Neuronal stem cell (in vitro differentiated cells): Measurements from ENCODE around the gene TMA7.
A peak's percentile ranks its signal among the peaks of the same experiment; 100 is the strongest.

Experiments
- DNase-seq: peaks from one replicate; pipeline ENCODE4 v3.0.0-alpha.2; 2013; ENCODE audit warnings: low spot score
- H2AFZ ChIP-seq: one replicate; pipeline ENCODE4 v1.6.1; 2013; ENCODE audit warnings: mild to moderate bottlenecking, low read length, inconsistent platforms
- H2AK5ac ChIP-seq: 2 replicates; pipeline ENCODE4 v1.6.1; 2013; ENCODE audit warnings: low read depth, mild to moderate bottlenecking, inconsistent platforms, low read length, moderate library complexity, mixed read lengths
- H2BK120ac ChIP-seq: 2 replicates; pipeline ENCODE4 v1.6.1; 2013; ENCODE audit warnings: low read depth, mild to moderate bottlenecking, inconsistent platforms, low read length, moderate library complexity, mixed read lengths
- H2BK12ac ChIP-seq: one replicate; pipeline ENCODE4 v1.6.1; 2013; ENCODE audit warnings: low read length, inconsistent platforms
- H2BK15ac ChIP-seq: 2 replicates; pipeline ENCODE4 v1.6.1; 2013; ENCODE audit warnings: mild to moderate bottlenecking, low read length, inconsistent platforms, mixed read lengths
- H2BK5ac ChIP-seq: one replicate; pipeline ENCODE4 v1.6.1; 2013; ENCODE audit warnings: inconsistent platforms, mild to moderate bottlenecking, low read length, moderate library complexity
- H3K14ac ChIP-seq: one replicate; pipeline ENCODE4 v1.6.1; 2013; ENCODE audit warnings: low read length, inconsistent platforms
- H3K18ac ChIP-seq: 2 replicates; pipeline ENCODE4 v1.6.1; 2013; ENCODE audit warnings: low read length, inconsistent platforms
- H3K23ac ChIP-seq: 2 replicates; pipeline ENCODE4 v1.6.1; 2013; ENCODE audit warnings: low read depth, mild to moderate bottlenecking, mixed read lengths, low read length, inconsistent platforms; ENCODE audit not compliant: poor library complexity
- H3K27ac ChIP-seq: replicated peaks from 3 replicates; pipeline ENCODE4 v1.5.1; 2013; ENCODE audit warnings: low read length, inconsistent platforms
- H3K27me3 ChIP-seq, 3 experiments: 2 replicates each; pipeline ENCODE4 v1.6.1; 2013; ENCODE audit warnings: low read length in 3 of 3, mild to moderate bottlenecking in 2 of 3, inconsistent platforms in 1 of 3, low read depth in 1 of 3, mixed read lengths in 1 of 3, moderate library complexity in 1 of 3; ENCODE audit not compliant: control insufficient read depth in 3 of 3, insufficient read depth in 3 of 3
- H3K36me3 ChIP-seq, 2 donors: replicated peaks in 1 of 2; 2 replicates each; pipeline ENCODE4 v1.6.1; 2013; ENCODE audit warnings: low read length in 2 of 2; ENCODE audit not compliant: control insufficient read depth in 2 of 2, insufficient read depth in 2 of 2
- H3K4ac ChIP-seq: 2 replicates; pipeline ENCODE4 v1.6.1; 2013; ENCODE audit warnings: inconsistent platforms, mild to moderate bottlenecking, low read length, moderate library complexity
- H3K4me1 ChIP-seq, 2 donors: 1 replicate in 1 of 2; 2 replicates in 1 of 2; pipeline ENCODE4 v1.6.1; 2013; ENCODE audit warnings: low read length in 2 of 2, low read depth in 1 of 2; ENCODE audit not compliant: control insufficient read depth in 2 of 2, insufficient read depth in 1 of 2
- H3K4me2 ChIP-seq: one replicate; pipeline ENCODE4 v1.6.1; 2013; ENCODE audit warnings: mild to moderate bottlenecking, low read length, inconsistent platforms; ENCODE audit not compliant: insufficient read depth, poor library complexity, severe bottlenecking
- H3K4me3 ChIP-seq, 2 donors: 2 replicates each; pipeline ENCODE4 v1.5.1; 2013; ENCODE audit warnings: low read length in 2 of 2, mild to moderate bottlenecking in 2 of 2, inconsistent platforms in 1 of 2, moderate library complexity in 1 of 2
- H3K79me1 ChIP-seq: one replicate; pipeline ENCODE4 v1.6.1; 2013; ENCODE audit warnings: low read depth, mild to moderate bottlenecking, inconsistent platforms, low read length, moderate library complexity
- H3K9ac ChIP-seq: one replicate; pipeline ENCODE4 v1.6.1; 2013; ENCODE audit warnings: mild to moderate bottlenecking, low read depth, low read length, inconsistent platforms; ENCODE audit not compliant: poor library complexity
- H3K9me3 ChIP-seq, 2 donors: replicated peaks in 1 of 2; 2 replicates each; pipeline versions ENCODE3 to v1.6.1; 2013; ENCODE audit warnings: low read length in 2 of 2, mild to moderate bottlenecking in 2 of 2, inconsistent platforms in 1 of 2, low read depth in 1 of 2, mixed read lengths in 1 of 2, moderate library complexity in 1 of 2; ENCODE audit not compliant: control insufficient read depth in 2 of 2, insufficient read depth in 1 of 2
- H4K8ac ChIP-seq: one replicate; pipeline ENCODE4 v1.6.1; 2013; ENCODE audit warnings: low read depth, mild to moderate bottlenecking, inconsistent platforms, low read length, moderate library complexity
- H4K91ac ChIP-seq: one replicate; pipeline ENCODE4 v1.6.1; 2013; ENCODE audit warnings: low read length, low read depth, mild to moderate bottlenecking, inconsistent platforms; ENCODE audit not compliant: poor library complexity
- WGBS, 2 donors: extraction: QIAGEN DNeasy Blood & Tissue Kit; methylation state at CpG; one replicate each; pipeline ENCODE4 v1.1.7; 2013; ENCODE audit warnings: missing lambda C conversion rate in 2 of 2, mixed read lengths in 1 of 2; ENCODE audit not compliant: insufficient read length in 2 of 2, insufficient replicate concordance in 1 of 2; ENCODE audit errors: extremely low coverage in 2 of 2; 5-methylcytosine and 5-hydroxymethylcytosine counted together

The TMA7 gene

GRCh38 chr3:48411606-48412374, 28.3 kb upstream of the TMA7 start:
- Histone ChIP-seq H3K36me3 (peaks cover 92 to 100% of the 10 kb centered on the region in 2 donors), H2BK120ac (no peak overlapping the region)
- DNase-seq, result no peak

DNA sequence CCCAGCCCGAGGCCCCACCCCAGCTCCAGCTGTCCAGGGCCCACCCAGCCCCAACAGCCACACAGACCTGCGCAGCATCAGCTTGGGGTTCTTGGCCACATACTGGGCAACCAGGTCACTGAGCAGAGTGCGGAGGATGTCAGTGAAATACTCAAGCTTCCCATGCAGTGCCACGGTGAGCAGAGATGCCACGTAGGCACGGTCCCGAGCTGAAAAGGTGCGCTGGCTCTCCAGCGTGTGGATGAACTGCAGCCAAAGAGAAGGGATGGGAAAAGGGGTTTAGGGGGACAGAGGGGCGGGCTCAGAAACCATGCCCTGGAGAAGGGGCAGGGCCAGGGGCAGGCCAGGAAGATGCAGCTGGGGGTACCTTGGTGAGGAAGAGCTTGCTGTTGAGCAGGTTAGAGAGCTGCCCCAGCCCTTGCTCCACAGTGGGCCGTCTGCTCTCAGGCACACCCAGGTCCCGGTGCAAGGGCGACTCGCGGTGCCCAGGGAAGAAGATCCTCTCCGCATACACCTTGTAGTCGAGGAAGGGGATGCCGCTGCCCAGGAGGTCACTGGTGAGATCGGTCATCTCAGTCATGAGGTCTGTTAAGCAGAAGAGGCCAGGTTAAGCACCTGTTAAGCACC, 27.6 kb upstream of the TMA7 start:
- no CpG with 5 or more reads among the region's 19 CpGs for WGBS, 2 donors
- H2AK5ac ChIP-seq, result no peak overlapping the region

More at GRCh38 chr3:48411606-48412374, 28.3 kb upstream of the TMA7 start:
- Histone ChIP-seq H3K18ac (no peak overlapping the region), H3K79me1 (peaks cover 17% of the 10 kb centered on the region), H2BK15ac (no peak overlapping the region), H3K4ac (peak overlapping the region; percentile 24), H3K27me3 (no peaks in the 10 kb centered on the region), H3K14ac (no peak overlapping the region), H3K4me2 (no peak overlapping the region), H3K4me1 (no peaks in the 10 kb centered on the region), H4K8ac (no peak overlapping the region), H2AFZ (no peak overlapping the region), H3K4me3 (no peak overlapping the region), H3K9ac (peak overlapping the region; percentile 30), H3K27ac (no peak overlapping the region), H2BK5ac (no peak overlapping the region), H3K9me3 (no peaks in the 10 kb centered on the region), H4K91ac (peak overlapping the region; percentile 7), H3K23ac (no peak overlapping the region), H2BK12ac (no peak overlapping the region), H2AK5ac (no peak overlapping the region)
- WGBS, 2 donors, result no CpG with 5 or more reads among the region's 11 CpGs

DNA sequence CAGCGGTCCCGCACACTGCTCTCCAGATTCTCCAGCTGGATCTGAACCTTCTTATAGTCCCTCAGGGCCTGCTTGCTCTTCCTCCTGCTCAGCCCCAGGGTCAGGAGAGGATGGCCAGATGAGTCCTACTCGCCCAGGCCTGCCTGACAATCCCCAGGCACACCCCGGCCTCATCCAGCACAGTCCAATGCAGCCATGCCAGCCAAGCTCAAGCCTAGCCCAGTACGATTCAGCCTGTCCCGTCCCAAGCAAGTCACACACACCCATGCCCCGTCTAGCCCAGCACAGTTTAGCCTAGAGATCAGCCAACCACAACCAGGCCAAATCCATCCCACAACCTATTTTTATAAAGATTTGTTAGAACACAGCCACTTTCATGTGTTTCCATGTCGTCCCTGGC, 27.0 kb upstream of the TMA7 start:
- H3K4me3 ChIP-seq, result no peak overlapping the region
- H3K36me3 ChIP-seq, result peaks cover 96 to 100% of the 10 kb centered on the region in 2 donors
- no peak overlapping the region for H3K18ac ChIP-seq
- H3K9ac ChIP-seq, result no peak overlapping the region
- no peak overlapping the region for H3K4ac ChIP-seq
- H2BK15ac ChIP-seq, result no peak overlapping the region
- WGBS, 2 donors, result no CpG with 5 or more reads among the region's 8 CpGs
- H2BK12ac ChIP-seq, result no peak overlapping the region
- H4K8ac ChIP-seq, result no peak overlapping the region
- no peaks in the 10 kb centered on the region for H3K9me3 ChIP-seq
- H2AK5ac ChIP-seq, result no peak overlapping the region
- peak overlapping the region; percentile 4 for H3K23ac ChIP-seq
- H2AFZ ChIP-seq, result no peak overlapping the region
- H3K79me1 ChIP-seq, result peaks cover 19% of the 10 kb centered on the region
- no peak overlapping the region for H3K14ac ChIP-seq
- H3K4me2 ChIP-seq, result no peak overlapping the region
- no peak overlapping the region for H3K27ac ChIP-seq
- DNase-seq, result no peak
- no peak overlapping the region for H2BK120ac ChIP-seq
- no peaks in the 10 kb centered on the region for H3K27me3 ChIP-seq
- H3K4me1 ChIP-seq, result no peaks in the 10 kb centered on the region
- no peak overlapping the region for H2BK5ac ChIP-seq
- H4K91ac ChIP-seq, result no peak overlapping the region

More for the DNA sequence above, 27.6 kb upstream of the TMA7 start:
- Histone ChIP-seq H4K91ac (peak overlapping the region; percentile 7), H2BK120ac (no peak overlapping the region), H3K79me1 (peaks cover 17% of the 10 kb centered on the region), H3K4me2 (no peak overlapping the region), H3K27me3 (no peaks in the 10 kb centered on the region), H3K36me3 (peaks cover 93 to 100% of the 10 kb centered on the region in 2 donors), H3K4ac (no peak overlapping the region), H3K27ac (no peak overlapping the region), H3K14ac (no peak overlapping the region), H3K4me1 (no peaks in the 10 kb centered on the region), H3K4me3 (no peak overlapping the region), H4K8ac (peak overlapping the region; percentile 48), H2BK12ac (no peak overlapping the region), H3K9me3 (no peaks in the 10 kb centered on the region), H3K18ac (no peak overlapping the region), H3K23ac (peak overlapping the region; percentile 52), H2BK15ac (no peak overlapping the region), H2BK5ac (no peak overlapping the region), H2AFZ (no peak overlapping the region), H3K9ac (peak overlapping the region; percentile 50)
- DNase-seq, result no peak

- Histone ChIP-seq H3K14ac (no peak overlapping the region), H2BK5ac (no peak overlapping the region), H3K4me3 (no peak overlapping the region), H3K27me3 (no peaks in the 10 kb centered on the region), H3K9me3 (no peaks in the 10 kb centered on the region), H3K18ac (no peak overlapping the region), H2BK120ac (no peak overlapping the region), H2BK15ac (no peak overlapping the region), H3K9ac (no peak overlapping the region), H3K4ac (no peak overlapping the region), H2BK12ac (no peak overlapping the region), H3K4me2 (no peak overlapping the region), H2AK5ac (no peak overlapping the region), H3K23ac (peak overlapping the region; percentile 4), H3K36me3 (peaks cover 96 to 100% of the 10 kb centered on the region in 2 donors), H3K79me1 (peaks cover 24% of the 10 kb centered on the region), H3K4me1 (no peaks in the 10 kb centered on the region), H2AFZ (no peak overlapping the region), H4K8ac (no peak overlapping the region), H3K27ac (no peak overlapping the region), H4K91ac (no peak overlapping the region)
- no peak for DNase-seq
- no CpG with 5 or more reads among the region's 14 CpGs for WGBS, 2 donors
These were observed 26.4 kb upstream of the TMA7 start for GRCh38 chr3:48413611-48414010.
